ENCODE data around the gene FERMT2.

The FERMT2 gene

DNA sequence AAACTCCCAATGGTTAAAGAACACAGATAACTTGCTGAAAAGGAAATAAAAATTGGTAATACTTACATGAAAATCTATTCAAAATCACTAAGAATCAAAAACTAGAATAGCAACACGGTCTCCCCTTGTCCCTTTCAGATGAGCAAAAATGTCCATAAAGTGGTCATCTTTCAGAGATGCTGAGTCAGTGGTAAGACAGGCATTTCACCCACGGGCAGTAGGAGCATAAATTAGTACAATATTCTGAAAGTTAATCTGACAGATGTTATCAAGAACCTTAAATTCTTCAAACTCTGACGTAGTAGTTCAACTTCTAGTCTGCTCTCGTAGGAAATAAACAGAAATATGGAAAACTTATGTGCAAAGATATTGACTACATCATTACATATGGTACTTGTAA, 126.4 kb downstream of the FERMT2 start:
- no peak for DNase-seq (ENCODE audit: low spot score)

DNA sequence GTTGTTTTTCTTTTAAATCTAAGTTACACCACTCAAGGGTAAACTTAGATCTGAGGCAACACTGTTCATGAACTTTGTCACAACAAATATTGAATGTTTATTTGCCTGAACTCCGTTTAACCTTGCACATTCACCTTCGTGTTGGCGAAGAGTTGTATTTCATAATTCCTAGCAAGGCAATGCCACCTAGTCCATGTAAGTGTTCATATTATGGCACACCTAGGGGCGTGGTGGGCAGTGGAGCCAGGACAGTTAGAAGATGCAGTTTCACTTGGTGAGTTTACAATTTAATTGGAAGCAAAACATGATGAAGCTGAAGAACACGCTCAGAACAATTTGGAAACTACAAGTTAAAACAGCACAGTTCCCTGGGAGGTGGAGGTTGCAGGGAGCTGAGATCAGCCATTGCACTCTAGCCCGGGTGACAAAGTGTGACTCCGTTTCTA, 129.0 kb downstream of the FERMT2 start:
- DNase-seq (ENCODE audit: low spot score), result no peak

DNA sequence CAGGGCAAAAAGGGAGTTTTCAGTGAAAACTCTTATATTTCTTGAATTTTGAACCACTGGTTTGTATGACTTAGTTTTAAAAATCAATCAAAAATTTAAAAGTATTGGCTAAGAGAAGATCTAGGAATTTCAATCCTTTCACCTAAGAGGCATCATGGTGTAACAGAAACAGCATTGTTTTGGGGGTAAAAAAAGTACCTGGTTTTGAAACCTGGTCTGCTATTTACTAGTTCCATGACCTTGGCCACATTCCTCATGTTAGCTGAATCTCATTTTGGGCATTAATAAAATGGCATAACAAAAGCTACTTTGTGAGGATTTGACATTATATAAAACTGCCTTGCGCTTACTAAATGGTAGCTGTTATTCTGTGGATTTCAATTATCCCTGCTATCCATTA, 142.7 kb downstream of the FERMT2 start:
- no peak for DNase-seq (ENCODE audit: low spot score)

All from activated CD4-positive, alpha-beta T cell treated with anti-CD3 and anti-CD28 coated beads, Interleukin-2, Interleukin-4, amounts not matched to agents 100 ng/mL and 50 ng/mL, durations not matched to agents 16 hours and 8 hours (primary cell).